HepG2 (cell line): ENCODE measurements around the gene SLC23A3. TPM values are rescaled to one million over a fixed set of nuclear protein-coding genes. Genes with fewer than 3 reads are reported as not detected.

Experiments
- ATF2 ChIP-seq: sonication (generic); formaldehyde crosslinking; IDR thresholded peaks from 2 replicates; pipeline ENCODE4 v1.4.0; 2020; ENCODE audit warnings: missing genetic modification reagents
- CBFB ChIP-seq: sonication (generic); formaldehyde crosslinking; IDR thresholded peaks from 2 replicates; pipeline ENCODE4 v1.4.0; 2020; ENCODE audit warnings: missing genetic modification reagents
- KAT8 ChIP-seq: IDR thresholded peaks from 2 replicates; pipeline ENCODE4 v1.6.1; 2016; ENCODE audit warnings: missing genetic modification reagents, missing compliant biosample characterization
- KLF12 ChIP-seq: sonication (generic); formaldehyde crosslinking; IDR thresholded peaks from 2 replicates; pipeline ENCODE4 v1.4.0; 2020; ENCODE audit warnings: missing genetic modification reagents, borderline replicate concordance
- KLF9 ChIP-seq: IDR thresholded peaks from 2 replicates; pipeline ENCODE4 v1.6.1; 2016; ENCODE audit warnings: low read depth
- NR1H2 ChIP-seq: sonication (generic); formaldehyde crosslinking; IDR thresholded peaks from 2 replicates; pipeline ENCODE4 v1.8.1; 2022; ENCODE audit warnings: low read depth, missing genetic modification reagents, borderline replicate concordance
- PHF21A ChIP-seq: sonication (generic); formaldehyde crosslinking; IDR thresholded peaks from 2 replicates; pipeline ENCODE4 v1.5.0; 2020; ENCODE audit warnings: mild to moderate bottlenecking, missing genetic modification reagents
- SAFB2 ChIP-seq: sonication (generic); formaldehyde crosslinking; IDR thresholded peaks from 2 replicates; pipeline ENCODE4 v1.5.1; 2020; ENCODE audit warnings: missing genetic modification reagents, low read depth, mild to moderate bottlenecking, borderline replicate concordance
- SP1 ChIP-seq, 2 experiments: fragments of 450-650 bp in 1 of 2; sonication (generic) in 1 of 2; formaldehyde crosslinking in 1 of 2; IDR thresholded peaks; 2 replicates each; pipeline versions ENCODE4 v1.4.0 to v1.6.1; 2016 to 2020; ENCODE audit warnings: missing genetic modification reagents in 1 of 2
- SP2 ChIP-seq: sonication (generic); formaldehyde crosslinking; IDR thresholded peaks from 2 replicates; pipeline ENCODE4 v1.5.1; 2020; ENCODE audit warnings: mild to moderate bottlenecking, missing genetic modification reagents
- U2AF1 ChIP-seq: fragments of 200-400 bp; formaldehyde crosslinking; optimal IDR thresholded peaks from 2 replicates; pipeline ENCODE3; 2017; ENCODE audit warnings: mild to moderate bottlenecking, low read depth, low read length
- ZBTB3 ChIP-seq: sonication (generic); formaldehyde crosslinking; IDR thresholded peaks from 2 replicates; pipeline ENCODE4 v1.4.0; 2020; ENCODE audit warnings: low read depth, mild to moderate bottlenecking, moderate library complexity, missing genetic modification reagents, borderline replicate concordance
- ZBTB42 ChIP-seq: sonication (generic); formaldehyde crosslinking; IDR thresholded peaks from 2 replicates; pipeline ENCODE4 v1.5.0; 2020; ENCODE audit warnings: mild to moderate bottlenecking, missing genetic modification reagents
- ZNF12 ChIP-seq: sonication (generic); formaldehyde crosslinking; IDR thresholded peaks from 2 replicates; pipeline ENCODE4 v1.5.0; 2020; ENCODE audit warnings: missing genetic modification reagents
- ZNF18 ChIP-seq: sonication (generic); formaldehyde crosslinking; IDR thresholded peaks from 2 replicates; pipeline ENCODE4 v1.8.0; 2022; ENCODE audit warnings: mild to moderate bottlenecking, missing genetic modification reagents; ENCODE audit not compliant: insufficient replicate concordance
- ZNF432 ChIP-seq: sonication (generic); formaldehyde crosslinking; IDR thresholded peaks from 2 replicates; pipeline ENCODE4 v1.5.0; 2020; ENCODE audit warnings: missing genetic modification reagents, mild to moderate bottlenecking, borderline replicate concordance
- ZNF549 ChIP-seq: sonication (generic); formaldehyde crosslinking; IDR thresholded peaks from 2 replicates; pipeline ENCODE4 v1.5.0; 2020; ENCODE audit warnings: missing genetic modification reagents
- ZNF576 ChIP-seq: sonication (generic); formaldehyde crosslinking; IDR thresholded peaks from 2 replicates; pipeline ENCODE4 v1.4.0; 2020; ENCODE audit warnings: mild to moderate bottlenecking, missing genetic modification reagents
- ZNF7 ChIP-seq: IDR thresholded peaks from 2 replicates; pipeline ENCODE4 v1.6.1; 2016; ENCODE audit warnings: missing biosample characterization, missing genetic modification reagents
- ZNF724P ChIP-seq: sonication (generic); formaldehyde crosslinking; IDR thresholded peaks from 2 replicates; pipeline ENCODE4 v1.8.0; 2022; ENCODE audit warnings: missing genetic modification reagents, borderline replicate concordance
- ZZZ3 ChIP-seq: sonication (generic); formaldehyde crosslinking; IDR thresholded peaks from 2 replicates; pipeline ENCODE4 v1.4.0; 2020; ENCODE audit warnings: missing genetic modification reagents, mild to moderate bottlenecking, borderline replicate concordance
- polyA plus RNA-seq, 8 experiments: library from polyadenylated mRNA; depleted of rRNA in 3 of 8; stranded (reverse) in 7 of 8; unstranded in 1 of 8; fragments of >200 nt; fragmentation: Illumina TruSeq in 4 of 8; extraction: Trizol in 4 of 8; gene quantifications; 2 replicates each; pipeline versions ENCODE4 v1.2.1 to v1.2.3, GENCODE V29; 2011 to 2016; ENCODE audit warnings: low read depth in 4 of 8, missing spikeins in 1 of 8, mixed read lengths in 1 of 8; ENCODE audit not compliant: insufficient read depth in 1 of 8
- total RNA-seq, 5 experiments: library from RNA; depleted of rRNA; stranded (reverse); fragments of >200 nt; fragmentation: Illumina TruSeq; extraction: Trizol; gene quantifications; 2 replicates each; pipeline ENCODE4 v1.2.3, GENCODE V29; 2016; ENCODE audit warnings: low read depth in 1 of 5
- TF ChIP-seq, protein P1 (sequence below): sonication (generic); formaldehyde crosslinking; IDR thresholded peaks from 2 replicates; pipeline ENCODE4 v1.4.0; 2020; ENCODE audit warnings: missing genetic modification reagents, low read depth, mild to moderate bottlenecking, borderline replicate concordance
- TF ChIP-seq, protein P2 (sequence below): sonication (generic); formaldehyde crosslinking; IDR thresholded peaks from 2 replicates; pipeline ENCODE4 v1.4.0; 2020; ENCODE audit warnings: missing genetic modification reagents
- TF ChIP-seq, protein P3 (sequence below): sonication (generic); formaldehyde crosslinking; IDR thresholded peaks from 2 replicates; pipeline ENCODE4 v1.4.0; 2020; ENCODE audit warnings: mild to moderate bottlenecking, low read depth, missing genetic modification reagents

Gene SLC23A3
- total and polyA plus RNA-seq, 2 of the 13 experiments (the other 11 are each of a cell fraction or from before 2014, with no cell fraction given), result 0.38 to 0.78 TPM

DNA sequence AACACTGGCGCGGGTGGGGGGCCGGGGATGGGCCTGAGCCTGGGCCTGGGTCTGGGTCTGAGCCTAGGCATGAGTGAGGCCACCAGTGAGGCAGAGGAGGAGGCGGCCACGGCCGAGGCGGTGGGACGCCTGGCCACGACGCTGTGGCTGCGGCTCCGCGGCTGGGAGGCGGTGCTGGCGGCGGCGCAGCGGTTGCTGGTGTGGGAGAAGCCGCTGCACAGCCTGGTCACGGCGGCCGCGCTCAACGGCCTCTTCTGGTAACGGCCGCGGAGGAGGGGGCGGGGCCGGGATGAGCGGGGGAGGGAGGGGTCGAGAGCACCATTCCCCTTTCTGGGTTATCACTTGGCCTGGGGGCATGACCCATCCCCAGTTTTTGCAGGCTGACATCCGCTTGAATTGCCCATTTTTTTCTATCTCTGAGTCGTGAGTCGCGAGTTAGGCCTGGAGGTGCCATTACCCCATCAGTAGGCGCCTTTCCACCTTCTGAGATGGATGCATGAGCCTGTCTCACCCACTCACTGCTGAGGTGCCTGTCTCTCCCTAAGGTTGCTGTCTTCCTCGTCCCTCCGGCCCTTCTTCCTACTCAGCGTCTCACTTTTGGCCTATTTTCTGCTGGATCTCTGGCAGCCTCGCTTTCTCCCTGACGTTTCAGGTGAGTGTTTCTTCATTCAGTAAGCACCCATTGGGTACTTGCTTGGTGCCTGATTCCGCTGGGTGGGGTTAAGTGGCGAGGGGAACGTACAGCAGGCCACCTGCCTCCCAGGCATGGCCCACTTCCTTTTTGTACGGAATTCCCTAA, 8.7 kb upstream of the SLC23A3 start (continued):
- TF ChIP-seq ZNF576 (CRISPR knock-in tag), result no peak
- TF ChIP-seq PHF21A (CRISPR knock-in tag), result no peak; the same call in 1 of the 2 replicates
- TF ChIP-seq, protein P1, sequence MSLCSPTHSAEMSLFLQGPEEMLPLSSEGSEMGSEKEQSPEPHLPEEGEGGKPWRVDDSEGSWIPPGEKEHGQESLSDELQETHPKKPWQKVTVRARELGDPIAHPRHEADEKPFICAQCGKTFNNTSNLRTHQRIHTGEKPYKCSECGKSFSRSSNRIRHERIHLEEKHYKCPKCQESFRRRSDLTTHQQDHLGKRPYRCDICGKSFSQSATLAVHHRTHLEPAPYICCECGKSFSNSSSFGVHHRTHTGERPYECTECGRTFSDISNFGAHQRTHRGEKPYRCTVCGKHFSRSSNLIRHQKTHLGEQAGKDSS, result no peak
- no peak; the same call in 1 of the 2 replicates for TF ChIP-seq SAFB2 (CRISPR knock-in tag)
- TF ChIP-seq ZNF724P (CRISPR knock-in tag), result no peak
- no peak for TF ChIP-seq CBFB (CRISPR knock-in tag)
- TF ChIP-seq ZNF7, result no peak
- no peak for TF ChIP-seq KAT8
- TF ChIP-seq ZBTB42, result peak; percentile 51; the same call in 1 of the 2 replicates
- no peak for TF ChIP-seq ZNF18 (CRISPR knock-in tag)
- TF ChIP-seq SP2, result no peak
- no peak for TF ChIP-seq ZNF549 (CRISPR knock-in tag)
- TF ChIP-seq ZNF12 (CRISPR knock-in tag), result no peak
- TF ChIP-seq ZNF432 (CRISPR knock-in tag), result no peak; the same call in 1 of the 2 replicates
- no peak for TF ChIP-seq SP1 (IDR thresholded peaks at IDR 0.05)
- 0 out of 2 replicates have a peak, but pooled peaks have one; percentile 7 for TF ChIP-seq SP1 (CRISPR knock-in tag; IDR thresholded peaks at IDR 0.05)
- TF ChIP-seq NR1H2 (CRISPR knock-in tag), result 0 out of 2 replicates have a peak, but pooled peaks have one; percentile 26
- TF ChIP-seq, protein P2, sequence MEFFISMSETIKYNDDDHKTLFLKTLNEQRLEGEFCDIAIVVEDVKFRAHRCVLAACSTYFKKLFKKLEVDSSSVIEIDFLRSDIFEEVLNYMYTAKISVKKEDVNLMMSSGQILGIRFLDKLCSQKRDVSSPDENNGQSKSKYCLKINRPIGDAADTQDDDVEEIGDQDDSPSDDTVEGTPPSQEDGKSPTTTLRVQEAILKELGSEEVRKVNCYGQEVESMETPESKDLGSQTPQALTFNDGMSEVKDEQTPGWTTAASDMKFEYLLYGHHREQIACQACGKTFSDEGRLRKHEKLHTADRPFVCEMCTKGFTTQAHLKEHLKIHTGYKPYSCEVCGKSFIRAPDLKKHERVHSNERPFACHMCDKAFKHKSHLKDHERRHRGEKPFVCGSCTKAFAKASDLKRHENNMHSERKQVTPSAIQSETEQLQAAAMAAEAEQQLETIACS (CRISPR knock-in tag), result no peak
- TF ChIP-seq KLF9 (CRISPR knock-in tag), result no peak
- no peak for TF ChIP-seq KLF12
- TF ChIP-seq ZZZ3 (CRISPR knock-in tag), result no peak
- no peak for TF ChIP-seq ZBTB3 (CRISPR knock-in tag)
- TF ChIP-seq ATF2 (CRISPR knock-in tag), result no peak
- TF ChIP-seq, protein P3, sequence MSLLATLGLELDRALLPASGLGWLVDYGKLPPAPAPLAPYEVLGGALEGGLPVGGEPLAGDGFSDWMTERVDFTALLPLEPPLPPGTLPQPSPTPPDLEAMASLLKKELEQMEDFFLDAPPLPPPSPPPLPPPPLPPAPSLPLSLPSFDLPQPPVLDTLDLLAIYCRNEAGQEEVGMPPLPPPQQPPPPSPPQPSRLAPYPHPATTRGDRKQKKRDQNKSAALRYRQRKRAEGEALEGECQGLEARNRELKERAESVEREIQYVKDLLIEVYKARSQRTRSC (CRISPR knock-in tag), result no peak
- no peak for TF ChIP-seq U2AF1
